ENCODE results near the gene SLC39A11. TPM values are rescaled to one million over a fixed set of nuclear protein-coding genes. Genes with fewer than 3 reads are reported as not detected.

SLC39A11 gene
- total RNA-seq, 2 donors from 2014 or later, result 27.8 to 39.6 TPM

GRCh38 chr17:72982680-72983079, 109.8 kb downstream of the SLC39A11 start:
- no peak for TF ChIP-seq CTCF (IDR thresholded peaks at IDR 0.05)
- no peak for TF ChIP-seq POLR2A (IDR thresholded peaks at IDR 0.05)
- intact Hi-C loops (cut with DNase I), result no loop called here
- no peak for ATAC-seq
- Histone ChIP-seq H3K4me3 (no peak overlapping the region), H3K27ac (no peak overlapping the region), H3K9me3 (no peaks in the 10 kb centered on the region), H3K4me1 (peaks cover 22% of the 10 kb centered on the region), H3K27me3 (no peaks in the 10 kb centered on the region), H3K36me3 (replicated peaks in 1 of 2; ENCODE audit: insufficient read depth in 1 of 2, low read depth in 2 of 2) (no peaks in the 10 kb centered on the region)
- no peak for DNase-seq
- WGBS, 2 donors, result 29 to 43% methylated on average over 3 of the region's 3 CpGs

GRCh38 chr17:72978593-72979218, 113.8 kb downstream of the SLC39A11 start:
- Histone ChIP-seq H3K4me1 (peaks cover 28% of the 10 kb centered on the region), H3K27me3 (no peaks in the 10 kb centered on the region), H3K36me3 (replicated peaks in 1 of 2; ENCODE audit: insufficient read depth in 1 of 2, low read depth in 2 of 2) (no peaks in the 10 kb centered on the region), H3K27ac (no peak overlapping the region), H3K4me3 (no peak overlapping the region), H3K9me3 (no peaks in the 10 kb centered on the region)
- 88 to 91% methylated on average over 9 of the region's 9 CpGs for WGBS, 2 donors
- intact Hi-C loops (cut with DNase I), result no loop called here
- DNase-seq, result no peak
- no peak for TF ChIP-seq POLR2A (IDR thresholded peaks at IDR 0.05)
- TF ChIP-seq CTCF (IDR thresholded peaks at IDR 0.05), result no peak
- no peak for ATAC-seq

- 74 to 87% methylated on average over 19 to 20 of the region's 20 CpGs for WGBS, 2 donors
- H3K4me1 ChIP-seq, result peaks cover 24% of the 10 kb centered on the region
- H3K9me3 ChIP-seq, result no peaks in the 10 kb centered on the region
- peak in 2 of 4 donors; percentile 32 to 60 for DNase-seq
- ATAC-seq, result peak; percentile 40
- H3K27ac ChIP-seq, result peak overlapping the region; percentile 20 to 75 (median 68)
- intact Hi-C loops (cut with DNase I), result no loop called here
- H3K36me3 ChIP-seq (replicated peaks in 1 of 2; ENCODE audit: insufficient read depth in 1 of 2, low read depth in 2 of 2), result no peaks in the 10 kb centered on the region
- H3K27me3 ChIP-seq, result no peaks in the 10 kb centered on the region
- no peak overlapping the region for H3K4me3 ChIP-seq
- TF ChIP-seq CTCF (IDR thresholded peaks at IDR 0.05), result no peak
- no peak for TF ChIP-seq POLR2A (IDR thresholded peaks at IDR 0.05)
These were observed 114.6 kb downstream of the SLC39A11 start for GRCh38 chr17:72977771-72978417.

GRCh38 chr17:72976971-72977770, 115.3 kb downstream of the SLC39A11 start:
- Histone ChIP-seq H3K9me3 (no peaks in the 10 kb centered on the region), H3K36me3 (replicated peaks in 1 of 2; ENCODE audit: insufficient read depth in 1 of 2, low read depth in 2 of 2) (no peaks in the 10 kb centered on the region), H3K27ac (peak overlapping the region; percentile 20 to 75 (median 68)), H3K4me1 (peaks cover 23% of the 10 kb centered on the region), H3K27me3 (no peaks in the 10 kb centered on the region), H3K4me3 (no peak overlapping the region)
- peak; percentile 82 for ATAC-seq
- peak; percentile 46 to 65 (median 64) for DNase-seq
- intact Hi-C loops (cut with DNase I), result no loop called here
- TF ChIP-seq POLR2A (IDR thresholded peaks at IDR 0.05) (no peak), CTCF (IDR thresholded peaks at IDR 0.05) (no peak)
- WGBS, 2 donors, result 20 to 21% methylated on average over 12 of the region's 12 CpGs

Data from body of pancreas (tissue), 4 donors.